ENCODE measurements around the gene ATXN7L3.
"Not testable (repeated sequence)": the region's sequence is repeated elsewhere in the genome, so short reads cannot be mapped to it uniquely, and the experiment has no call there.

ATXN7L3 gene, protein sequence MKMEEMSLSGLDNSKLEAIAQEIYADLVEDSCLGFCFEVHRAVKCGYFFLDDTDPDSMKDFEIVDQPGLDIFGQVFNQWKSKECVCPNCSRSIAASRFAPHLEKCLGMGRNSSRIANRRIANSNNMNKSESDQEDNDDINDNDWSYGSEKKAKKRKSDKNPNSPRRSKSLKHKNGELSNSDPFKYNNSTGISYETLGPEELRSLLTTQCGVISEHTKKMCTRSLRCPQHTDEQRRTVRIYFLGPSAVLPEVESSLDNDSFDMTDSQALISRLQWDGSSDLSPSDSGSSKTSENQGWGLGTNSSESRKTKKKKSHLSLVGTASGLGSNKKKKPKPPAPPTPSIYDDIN

GRCh38 chr17:44199553-44200477, at the start of gene ATXN7L3:
ATXN7L3 (minus strand) TSS chr17:44199884; CDS start chr17:44198070, 1,814 bp downstream.
- peak; percentile 100 for DNase-seq

- no peak for DNase-seq
Measured at GRCh38 chr17:44247876-44248736, 48.4 kb upstream of the ATXN7L3 start.

DNA sequence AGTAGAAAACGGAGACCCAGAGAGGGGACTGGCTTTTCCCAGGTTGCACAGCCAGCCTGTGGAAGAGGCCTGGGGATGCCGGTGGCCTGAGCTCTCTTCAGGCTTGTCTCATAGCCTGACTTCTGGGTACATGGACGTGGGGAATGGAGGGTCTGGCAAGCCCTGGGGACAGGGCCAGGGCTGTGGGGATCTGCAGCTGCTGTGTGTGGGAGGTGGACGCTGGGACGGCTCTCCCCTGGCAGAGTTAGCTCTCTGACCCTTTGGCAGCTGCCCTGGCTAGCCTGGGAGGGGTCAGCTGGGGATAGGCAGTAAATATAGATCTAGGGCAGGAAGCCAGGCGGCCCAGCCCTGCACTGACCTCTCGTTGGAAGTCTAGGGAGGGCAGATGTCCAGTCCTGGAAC, 47.8 kb upstream of the ATXN7L3 start:
- DNase-seq: no peak

DNA sequence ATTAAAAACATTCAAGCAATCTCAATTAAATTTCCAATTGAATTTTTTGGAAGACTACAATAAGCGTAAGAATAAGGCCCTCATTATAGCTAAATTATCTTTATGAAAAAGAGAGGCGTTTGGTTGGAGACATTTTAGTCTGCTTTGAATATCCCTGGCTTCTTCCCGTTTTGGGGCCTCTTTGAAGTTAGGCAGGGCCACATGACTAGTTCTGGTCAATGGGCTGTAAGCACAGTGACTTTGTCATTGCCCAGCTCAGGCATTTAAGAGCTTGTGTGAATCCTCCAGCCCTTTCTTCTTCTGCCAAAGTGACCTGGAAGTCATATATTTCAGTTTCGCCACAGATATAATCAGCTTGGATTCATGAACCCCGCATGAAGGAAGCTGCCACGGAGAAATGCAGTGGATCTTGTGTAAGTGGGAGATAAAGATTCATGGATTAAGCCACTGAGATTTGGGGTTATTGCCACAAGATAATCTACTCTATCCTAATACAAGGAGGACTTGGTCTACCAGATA, 41.5 kb upstream of the ATXN7L3 start:
- no peak for DNase-seq

GRCh38 chr17:44237886-44238285, 38.2 kb upstream of the ATXN7L3 start:
- DNase-seq: not testable (repeated sequence)

GRCh38 chr17:44236444-44236991, 36.8 kb upstream of the ATXN7L3 start:
- DNase-seq: no peak

- DNase-seq: no peak
Measured at GRCh38 chr17:44235583-44235936, 35.9 kb upstream of the ATXN7L3 start.

GRCh38 chr17:44233582-44233981, 33.9 kb upstream of the ATXN7L3 start:
- no peak for DNase-seq

DNA sequence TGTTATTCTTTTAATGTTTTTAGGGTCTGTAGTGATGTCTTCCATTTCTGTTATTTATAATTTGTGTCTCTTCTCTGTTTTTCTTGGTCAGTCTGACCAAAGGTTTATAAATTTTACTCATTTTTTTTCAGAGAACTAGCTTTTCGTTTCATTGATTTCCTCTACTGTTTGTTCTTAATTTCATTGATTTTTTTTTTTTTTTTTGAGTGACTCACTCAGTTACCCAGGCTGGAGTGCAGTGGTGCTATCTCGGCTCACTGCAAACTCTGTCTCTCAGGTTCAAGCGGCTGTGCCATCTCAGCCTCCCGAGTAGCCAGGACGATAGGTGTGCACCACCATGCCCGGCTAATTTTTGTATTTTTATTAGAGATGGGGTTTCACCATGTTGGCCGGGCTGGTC, 32.4 kb upstream of the ATXN7L3 start:
- no peak for DNase-seq

GRCh38 chr17:44230140-44230539, 30.5 kb upstream of the ATXN7L3 start:
- DNase-seq: no peak

- no peak for DNase-seq
Measured at GRCh38 chr17:44229090-44229489, 29.4 kb upstream of the ATXN7L3 start.

GRCh38 chr17:44223541-44224071, 23.9 kb upstream of the ATXN7L3 start:
- DNase-seq: no peak

DNA sequence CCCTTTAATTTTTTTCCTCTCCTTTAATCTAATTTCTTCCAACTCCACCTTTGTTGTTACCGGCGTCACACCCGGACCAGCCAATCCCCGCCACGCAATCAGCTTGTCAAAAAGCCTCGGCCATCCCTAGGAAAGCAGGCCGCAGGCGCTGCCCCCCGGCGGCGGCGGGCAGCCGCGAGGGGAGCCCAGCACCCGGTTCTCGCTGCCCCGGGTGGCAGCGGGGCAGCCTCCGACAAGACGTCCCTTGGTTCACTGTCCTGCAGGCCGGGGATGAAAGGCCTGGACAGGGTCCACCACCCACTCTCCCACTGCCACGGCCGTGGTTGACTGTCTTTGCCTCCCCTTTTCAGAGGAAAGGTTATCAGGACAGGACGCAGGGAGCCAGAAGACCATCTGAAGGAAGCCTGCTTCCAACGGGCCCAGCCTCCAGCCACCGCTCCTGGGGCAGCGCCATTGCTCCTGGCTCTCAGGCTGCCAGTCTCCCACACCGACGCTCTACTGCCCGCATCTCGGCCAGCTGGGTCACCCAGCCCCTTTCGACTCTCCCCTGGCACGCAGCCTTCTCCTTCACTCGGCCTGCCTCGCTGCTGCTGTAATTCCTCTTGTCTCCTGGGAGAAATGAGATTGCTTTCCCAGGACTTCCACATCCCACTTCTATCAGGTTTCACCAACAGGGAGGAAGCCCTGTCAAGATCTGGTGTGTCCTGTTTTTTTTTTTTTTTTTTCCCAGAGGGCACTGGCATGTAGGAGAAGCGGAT, 22.6 kb upstream of the ATXN7L3 start:
- DNase-seq: peak; percentile 64

DNA sequence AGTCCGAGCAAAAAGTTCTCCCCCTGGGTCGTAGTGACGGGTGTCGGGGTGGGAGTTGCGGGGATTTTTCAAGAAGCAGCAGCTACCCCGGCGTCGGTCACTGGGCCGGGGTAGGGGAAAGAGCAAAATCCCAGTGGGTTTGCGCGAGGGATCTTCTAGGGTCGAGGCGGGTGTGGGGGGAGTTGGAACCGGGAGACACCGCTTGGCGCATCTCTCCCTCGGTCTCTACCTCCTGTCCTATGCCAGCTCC, 22.1 kb upstream of the ATXN7L3 start:
- no peak for DNase-seq

DNA sequence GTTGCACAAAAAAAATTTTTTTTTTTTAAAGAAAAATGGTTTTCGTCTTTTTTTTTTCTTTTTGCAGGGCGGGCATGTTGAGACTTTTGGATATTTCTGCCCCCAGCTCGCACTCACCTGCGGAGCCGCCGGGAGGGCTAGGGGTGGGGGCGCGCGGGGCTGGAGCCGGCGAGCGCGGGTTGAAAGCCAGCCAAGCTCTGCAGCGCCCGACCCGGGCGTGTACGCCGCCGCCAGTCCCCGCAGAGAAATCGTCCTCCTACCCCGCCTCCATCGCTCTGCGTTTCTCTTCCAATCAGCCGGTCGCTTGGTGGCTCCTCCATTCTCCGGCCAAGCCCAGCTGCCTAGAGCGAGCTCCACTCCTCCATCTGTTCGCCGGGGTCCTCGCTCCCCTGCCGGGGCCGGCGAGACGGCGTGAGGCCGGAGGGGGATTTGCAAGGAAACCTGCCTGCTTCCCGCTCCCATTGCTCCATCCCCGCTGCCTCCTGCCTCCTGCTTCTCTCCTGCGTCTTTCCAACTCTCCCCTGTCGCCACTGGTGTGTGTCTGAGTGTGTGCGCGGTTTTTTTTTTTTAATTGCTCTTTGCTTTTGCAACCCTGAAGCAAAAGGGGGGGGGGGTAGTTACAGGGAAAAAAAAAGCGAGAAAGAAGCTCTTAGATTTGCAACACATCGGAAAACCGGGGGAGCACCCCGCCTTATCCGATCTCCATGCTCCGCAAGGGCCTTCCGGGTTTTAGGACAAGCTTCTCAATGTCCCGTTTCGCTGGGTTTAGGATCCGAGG, 21.6 kb upstream of the ATXN7L3 start:
- peak; percentile 74 for DNase-seq

GRCh38 chr17:44220213-44221083, 20.8 kb upstream of the ATXN7L3 start:
- DNase-seq: peak; percentile 64

GRCh38 chr17:44219616-44220212, 20.0 kb upstream of the ATXN7L3 start, which contains the start of gene UBTF:
UBTF (minus strand) TSS chr17:44219675; CDS start chr17:44218229, 1,446 bp downstream.
- peak; percentile 58 for DNase-seq

- peak; percentile 81 for DNase-seq
Measured at GRCh38 chr17:44219108-44219615, 19.5 kb upstream of the ATXN7L3 start.
